GM13976 (cell line): Measurements from ENCODE around the gene ICE2.
A peak's percentile ranks its signal among the peaks of the same experiment; 100 is the strongest.

Experiments
- DNase-seq: peaks from one replicate; pipeline ENCODE4 v3.0.0; 2012; ENCODE audit warnings: low spot score
- CTCF ChIP-seq: IDR thresholded peaks from 2 replicates; pipeline ENCODE4 v1.5.1; 2012; ENCODE audit warnings: borderline replicate concordance, mild to moderate bottlenecking; ENCODE audit not compliant: insufficient read depth; ENCODE audit errors: extremely low read depth, missing control alignments, control extremely low read depth
- in situ Hi-C: fragments of 300-500 bp; cut with MboI; formaldehyde crosslinking; loops from one replicate; pipeline ENCODE4 v1.12.0; 2022; ENCODE audit warnings: low sequenced_read_pairs, mixed read lengths, inconsistent platforms; ENCODE audit not compliant: unreplicated experiment

The ICE2 gene

GRCh38 chr15:60494108-60494507 lies 15.2 kb upstream of the ICE2 start:
- DNase-seq = no peak
- TF ChIP-seq CTCF = no peak
- in situ Hi-C loops = no loop called here

- in situ Hi-C loops = no loop called here
- DNase-seq = no peak
- TF ChIP-seq CTCF = no peak
Observed at GRCh38 chr15:60493166-60493565, 14.2 kb upstream of the ICE2 start.

GRCh38 chr15:60486742-60487141 lies 7.8 kb upstream of the ICE2 start:
- peak; percentile 21 for DNase-seq
- TF ChIP-seq CTCF = no peak
- in situ Hi-C loops = no loop called here

GRCh38 chr15:60485365-60486055 lies 6.6 kb upstream of the ICE2 start:
- no peak for DNase-seq
- TF ChIP-seq CTCF = no peak
- in situ Hi-C loops = no loop called here

GRCh38 chr15:60483042-60483441 lies 4.1 kb upstream of the ICE2 start:
- TF ChIP-seq CTCF = no peak
- in situ Hi-C loops = no loop called here
- no peak for DNase-seq

- TF ChIP-seq CTCF = no peak
- in situ Hi-C loops = no loop called here
- no peak for DNase-seq
Observed at GRCh38 chr15:60480888-60481287, 1.9 kb upstream of the ICE2 start.
